ENCODE data around the gene ANKRD44.

The ANKRD44 gene

GRCh38 chr2:196980473-196980872 is 330.1 kb downstream of the ANKRD44 start:
- DNase-seq (ENCODE audit: low read depth, low spot score) = no peak
- no peak for TF ChIP-seq CTCF (IDR thresholded peaks at IDR 0.05; ENCODE audit: insufficient read depth, low read length, missing control alignments)
- POLR2A ChIA-PET = no interaction called here

GRCh38 chr2:196980001-196980400 is 330.6 kb downstream of the ANKRD44 start:
- TF ChIP-seq CTCF (IDR thresholded peaks at IDR 0.05; ENCODE audit: insufficient read depth, low read length, missing control alignments) = no peak
- CTCF ChIA-PET = interaction anchor here (0.6 kb wide), 1 partner anchor 106 kb away, joined by 3 read pairs; no protein-coding TSS in a partner anchor
- POLR2A ChIA-PET = no interaction called here
- DNase-seq (ENCODE audit: low read depth, low spot score) = no peak
- no peak overlapping the region for H3K4me3 ChIP-seq (ENCODE audit: low read depth, low read length)

More at GRCh38 chr2:196980473-196980872, 330.1 kb downstream of the ANKRD44 start:
- CTCF ChIA-PET = interaction anchor here (0.6 to 1.5 kb wide), 2 partner anchors 31 to 105 kb away, joined by 3 read pairs; no protein-coding TSS in a partner anchor
- H3K4me3 ChIP-seq (ENCODE audit: low read depth, low read length) = no peak overlapping the region

- H3K4me3 ChIP-seq (ENCODE audit: low read depth, low read length) = no peak overlapping the region
- no peak for TF ChIP-seq CTCF (IDR thresholded peaks at IDR 0.05; ENCODE audit: insufficient read depth, low read length, missing control alignments)
- CTCF ChIA-PET = no interaction called here
- DNase-seq (ENCODE audit: low read depth, low spot score) = no peak
- POLR2A ChIA-PET = no interaction called here
Measured at GRCh38 chr2:196977507-196977906, 333.1 kb downstream of the ANKRD44 start.

- DNase-seq (ENCODE audit: low read depth, low spot score) = no peak
- CTCF ChIA-PET = no interaction called here
- H3K4me3 ChIP-seq (ENCODE audit: low read depth, low read length) = no peak overlapping the region
- POLR2A ChIA-PET = no interaction called here
- no peak for TF ChIP-seq CTCF (IDR thresholded peaks at IDR 0.05; ENCODE audit: insufficient read depth, low read length, missing control alignments)
Measured at GRCh38 chr2:196974970-196975369, 335.6 kb downstream of the ANKRD44 start.

- TF ChIP-seq CTCF (IDR thresholded peaks at IDR 0.05; ENCODE audit: insufficient read depth, low read length, missing control alignments) = no peak
- CTCF ChIA-PET = interaction anchor here (1.2 kb wide), 1 partner anchor 17 kb away, joined by 3 read pairs; no protein-coding TSS in a partner anchor
- POLR2A ChIA-PET = no interaction called here
- DNase-seq (ENCODE audit: low read depth, low spot score) = no peak
- H3K4me3 ChIP-seq (ENCODE audit: low read depth, low read length) = no peak overlapping the region
Measured at GRCh38 chr2:196971574-196972279, 338.9 kb downstream of the ANKRD44 start.

GRCh38 chr2:196970099-196970498 is 340.5 kb downstream of the ANKRD44 start:
- no peak for DNase-seq (ENCODE audit: low read depth, low spot score)
- CTCF ChIA-PET = interaction anchor here (0.7 to 1.5 kb wide), 2 partner anchors 14 to 42 kb away, joined by 3 to 4 read pairs; no protein-coding TSS in a partner anchor
- POLR2A ChIA-PET = no interaction called here
- no peak overlapping the region for H3K4me3 ChIP-seq (ENCODE audit: low read depth, low read length)
- TF ChIP-seq CTCF (IDR thresholded peaks at IDR 0.05; ENCODE audit: insufficient read depth, low read length, missing control alignments) = no peak

Data from AG04449 (cell line).